HepG2 (cell line): ENCODE data around the gene FAM118B. TPM values are rescaled to one million over a fixed set of nuclear protein-coding genes. Genes with fewer than 3 reads are reported as not detected.
A peak's percentile ranks its signal among the peaks of the same experiment; 100 is the strongest.

Experiments used
- CBX5 ChIP-seq: sonication (generic); formaldehyde crosslinking; IDR thresholded peaks from 2 replicates; pipeline ENCODE4 v1.4.0; 2020; ENCODE audit warnings: missing genetic modification reagents, borderline replicate concordance
- GLI4 ChIP-seq: sonication (generic); formaldehyde crosslinking; IDR thresholded peaks from 2 replicates; pipeline ENCODE4 v1.5.1; 2020; ENCODE audit warnings: missing genetic modification reagents, mild to moderate bottlenecking, moderate library complexity, borderline replicate concordance
- KLF6 ChIP-seq: IDR thresholded peaks from 2 replicates; pipeline ENCODE4 v1.8.0; 2016; ENCODE audit warnings: missing biosample characterization, missing genetic modification reagents
- MAF1 ChIP-seq: sonication (generic); formaldehyde crosslinking; IDR thresholded peaks from 2 replicates; pipeline ENCODE4 v1.5.0; 2020; ENCODE audit warnings: missing genetic modification reagents, borderline replicate concordance
- MAZ ChIP-seq, 2 experiments: sonication (generic) in 1 of 2; formaldehyde crosslinking in 1 of 2; IDR thresholded peaks; 2 replicates each; pipeline versions ENCODE4 v1.5.0 to v1.6.1; 2012 to 2020; ENCODE audit warnings: low read depth in 2 of 2, mild to moderate bottlenecking in 2 of 2, borderline replicate concordance in 1 of 2, improper control_type of control experiment in 1 of 2, low read length in 1 of 2, missing genetic modification reagents in 1 of 2, moderate library complexity in 1 of 2
- MTERF4 ChIP-seq: sonication (generic); formaldehyde crosslinking; IDR thresholded peaks from 2 replicates; pipeline ENCODE4 v1.8.0; 2023; ENCODE audit warnings: mild to moderate bottlenecking, missing genetic modification reagents
- PBX3 ChIP-seq: sonication (generic); formaldehyde crosslinking; IDR thresholded peaks from 2 replicates; pipeline ENCODE4 v1.8.1; 2023; ENCODE audit warnings: missing genetic modification reagents, inconsistent platforms, borderline replicate concordance
- PHF21A ChIP-seq: sonication (generic); formaldehyde crosslinking; IDR thresholded peaks from 2 replicates; pipeline ENCODE4 v1.5.0; 2020; ENCODE audit warnings: mild to moderate bottlenecking, missing genetic modification reagents
- PHF8 ChIP-seq: sonication (generic); formaldehyde crosslinking; IDR thresholded peaks from 2 replicates; pipeline ENCODE4 v1.5.0; 2020; ENCODE audit warnings: missing genetic modification reagents
- RAD51 ChIP-seq: fragments of 450-650 bp; IDR thresholded peaks from 2 replicates; pipeline ENCODE4 v1.6.1; 2016; ENCODE audit warnings: borderline replicate concordance
- RBM39 ChIP-seq: fragments of 200-400 bp; formaldehyde crosslinking; IDR thresholded peaks from one replicate; pipeline ENCODE4 v1.6.1; 2018; ENCODE audit warnings: antibody characterized with exemption, mild to moderate bottlenecking, low read depth, low read length; ENCODE audit not compliant: poor library complexity, severe bottlenecking
- SIN3B ChIP-seq: fragments of 150-350 bp; IDR thresholded peaks from 2 replicates; pipeline ENCODE4 v1.6.1; 2014; ENCODE audit warnings: low read length
- SNAI1 ChIP-seq: sonication (generic); formaldehyde crosslinking; IDR thresholded peaks from 2 replicates; pipeline ENCODE4 v1.5.0; 2020; ENCODE audit warnings: mild to moderate bottlenecking, missing genetic modification reagents, borderline replicate concordance
- TBX3 ChIP-seq: fragments of 450-650 bp; IDR thresholded peaks from 2 replicates; pipeline ENCODE4 v1.6.1; 2017; ENCODE audit warnings: antibody characterized with exemption, mild to moderate bottlenecking, inconsistent platforms, borderline replicate concordance
- TERF1 ChIP-seq: sonication (generic); formaldehyde crosslinking; IDR thresholded peaks from 2 replicates; pipeline ENCODE4 v1.8.0; 2022; ENCODE audit warnings: mild to moderate bottlenecking, missing genetic modification reagents, moderate library complexity
- THRA ChIP-seq: sonication (generic); formaldehyde crosslinking; IDR thresholded peaks from 2 replicates; pipeline ENCODE4 v1.4.0; 2020; ENCODE audit warnings: missing genetic modification reagents, borderline replicate concordance
- ZEB1 ChIP-seq: IDR thresholded peaks from 2 replicates; pipeline ENCODE4 v1.6.1; 2012; ENCODE audit warnings: mild to moderate bottlenecking, low read depth, inconsistent platforms; ENCODE audit not compliant: insufficient replicate concordance
- ZNF207 ChIP-seq: fragments of 450-650 bp; IDR thresholded peaks from 2 replicates; pipeline ENCODE4 v1.6.1; 2016; ENCODE audit warnings: antibody characterized with exemption, borderline replicate concordance
- ZNF510 ChIP-seq: sonication (generic); formaldehyde crosslinking; IDR thresholded peaks from 2 replicates; pipeline ENCODE4 v1.4.0; 2020; ENCODE audit warnings: low read depth, mild to moderate bottlenecking, missing genetic modification reagents
- ZNF614 ChIP-seq: IDR thresholded peaks from 2 replicates; pipeline ENCODE4 v1.6.1; 2018; ENCODE audit warnings: missing biosample characterization, missing genetic modification reagents, inconsistent platforms, borderline replicate concordance
- ZNF619 ChIP-seq: sonication (generic); formaldehyde crosslinking; IDR thresholded peaks from 2 replicates; pipeline ENCODE4 v1.4.0; 2020; ENCODE audit warnings: mild to moderate bottlenecking, missing genetic modification reagents
- ZNF773 ChIP-seq: sonication (generic); formaldehyde crosslinking; IDR thresholded peaks from 2 replicates; pipeline ENCODE4 v1.4.0; 2020; ENCODE audit warnings: missing genetic modification reagents, borderline replicate concordance
- polyA plus RNA-seq, 8 experiments: library from polyadenylated mRNA; depleted of rRNA in 3 of 8; stranded (reverse) in 7 of 8; unstranded in 1 of 8; fragments of >200 nt; fragmentation: Illumina TruSeq in 4 of 8; extraction: Trizol in 4 of 8; gene quantifications; 2 replicates each; pipeline versions ENCODE4 v1.2.1 to v1.2.3, GENCODE V29; 2011 to 2016; ENCODE audit warnings: low read depth in 4 of 8, missing spikeins in 1 of 8, mixed read lengths in 1 of 8; ENCODE audit not compliant: insufficient read depth in 1 of 8
- total RNA-seq, 5 experiments: library from RNA; depleted of rRNA; stranded (reverse); fragments of >200 nt; fragmentation: Illumina TruSeq; extraction: Trizol; gene quantifications; 2 replicates each; pipeline ENCODE4 v1.2.3, GENCODE V29; 2016; ENCODE audit warnings: low read depth in 1 of 5

Gene FAM118B
- total and polyA plus RNA-seq, 2 of the 13 experiments (the other 11 are each of a cell fraction or from before 2014, with no cell fraction given) = 10.2 to 25.7 TPM

- TF ChIP-seq MTERF4 (CRISPR knock-in tag) (no peak), MAZ (IDR thresholded peaks at IDR 0.05; ENCODE audit: borderline replicate concordance, low read depth, low read length) (no peak), MAZ (CRISPR knock-in tag; IDR thresholded peaks at IDR 0.05; ENCODE audit: low read depth) (no peak), RBM39 (no peak), RAD51 (no peak), ZNF207 (no peak), KLF6 (no peak), PBX3 (no peak), THRA (no peak), TERF1 (CRISPR knock-in tag) (no peak), ZNF619 (no peak), ZEB1 (no peak), PHF21A (CRISPR knock-in tag) (peak; percentile 73), MAF1 (no peak), TBX3 (no peak), CBX5 (CRISPR knock-in tag) (no peak), ZNF614 (CRISPR knock-in tag) (no peak), PHF8 (CRISPR knock-in tag) (no peak), SIN3B (no peak), GLI4 (CRISPR knock-in tag) (no peak), ZNF773 (CRISPR knock-in tag) (no peak), SNAI1 (CRISPR knock-in tag) (no peak), ZNF510 (no peak)
Measured at GRCh38 chr11:126185259-126186024, 26.1 kb upstream of the FAM118B start (continued).
